ENCODE results near the gene ZC3H8.

Gene ZC3H8

GRCh38 chr2:112257575-112257974, 2.7 kb upstream of the ZC3H8 start:
- intact Hi-C loops (cut with DNase I; ENCODE audit: low total_unique reads) = loop anchor here (5.0 to 10.0 kb wide), 2 partner anchors 135 to 177 kb away; partner anchors contain the start of gene RGPD8
- Histone ChIP-seq H3K27me3 (no peaks in the 10 kb centered on the region), H3K36me3 (no peaks in the 10 kb centered on the region), H3K4me3 (no peak overlapping the region), H3K27ac (no peak overlapping the region), H3K4me1 (peaks cover 0 to 17% (median 10%) of the 10 kb centered on the region in 4 donors), H3K9me3 (peaks cover 0 to 2% (median 0%) of the 10 kb centered on the region in 3 donors)
- TF ChIP-seq CTCF (IDR thresholded peaks at IDR 0.05) = no peak
- no peak for DNase-seq

GRCh38 chr2:112256654-112257053, 1.8 kb upstream of the ZC3H8 start:
- Histone ChIP-seq H3K4me3 (no peak overlapping the region), H3K9me3 (no peaks in the 10 kb centered on the region), H3K27ac (no peak overlapping the region), H3K4me1 (peaks cover 0 to 17% (median 10%) of the 10 kb centered on the region in 4 donors), H3K36me3 (no peaks in the 10 kb centered on the region), H3K27me3 (no peaks in the 10 kb centered on the region)
- no peak for TF ChIP-seq CTCF (IDR thresholded peaks at IDR 0.05)
- intact Hi-C loops (cut with DNase I; ENCODE audit: low total_unique reads) = loop anchor here (5.0 to 10.0 kb wide), 2 partner anchors 134 to 178 kb away; partner anchors contain the start of gene RGPD8
- DNase-seq = no peak

GRCh38 chr2:112255875-112256274, 1.0 kb upstream of the ZC3H8 start:
- DNase-seq = no peak
- Histone ChIP-seq H3K9me3 (no peaks in the 10 kb centered on the region), H3K27me3 (no peaks in the 10 kb centered on the region), H3K27ac (no peak overlapping the region), H3K4me1 (peaks cover 0 to 17% (median 10%) of the 10 kb centered on the region in 4 donors), H3K36me3 (no peaks in the 10 kb centered on the region), H3K4me3 (no peak overlapping the region)
- intact Hi-C loops (cut with DNase I; ENCODE audit: low total_unique reads) = loop anchor here (5.0 to 10.0 kb wide), 2 partner anchors 134 to 179 kb away; partner anchors contain the start of gene RGPD8
- no peak for TF ChIP-seq CTCF (IDR thresholded peaks at IDR 0.05)

GRCh38 chr2:112253261-112253815, 1.5 kb downstream of the ZC3H8 start:
- no peak overlapping the region for H3K27ac ChIP-seq
- H3K36me3 ChIP-seq = peaks cover 0 to 14% (median 13%) of the 10 kb centered on the region in 3 donors
- H3K4me1 ChIP-seq = peaks cover 0 to 11% (median 8%) of the 10 kb centered on the region in 4 donors
- intact Hi-C loops (cut with DNase I; ENCODE audit: low total_unique reads) = loop anchor here (10.0 kb wide), 1 partner anchor 181 kb away; the partner anchor contains the start of gene RGPD8
- DNase-seq = no peak
- no peak overlapping the region for H3K4me3 ChIP-seq
- no peaks in the 10 kb centered on the region for H3K27me3 ChIP-seq
- TF ChIP-seq CTCF (IDR thresholded peaks at IDR 0.05) = no peak
- H3K9me3 ChIP-seq = no peaks in the 10 kb centered on the region

- TF ChIP-seq CTCF (IDR thresholded peaks at IDR 0.05) = no peak
- Histone ChIP-seq H3K4me1 (peaks cover 0 to 11% (median 8%) of the 10 kb centered on the region in 4 donors), H3K4me3 (no peak overlapping the region), H3K36me3 (peaks cover 7 to 34% (median 29%) of the 10 kb centered on the region in 3 donors), H3K27me3 (no peaks in the 10 kb centered on the region), H3K9me3 (no peaks in the 10 kb centered on the region), H3K27ac (no peak overlapping the region)
- no peak for DNase-seq
- intact Hi-C loops (cut with DNase I; ENCODE audit: low total_unique reads) = loop anchor here (10.0 kb wide), 1 partner anchor 184 kb away; the partner anchor contains the start of gene RGPD8
These were observed 3.6 kb downstream of the ZC3H8 start for GRCh38 chr2:112251271-112251670.

Data from tibial artery (tissue), 4 donors.